Neural crest cell (in vitro differentiated cells): Measurements from ENCODE around the gene OVOL3. TPM values are rescaled to one million over a fixed set of nuclear protein-coding genes. Genes with fewer than 3 reads are reported as not detected.

Experiments
- DNase-seq: peaks from one replicate; pipeline ENCODE4 v3.0.0; 2021; ENCODE audit warnings: low read depth, mixed read lengths, low spot score
- H3K27ac Mint-ChIP-seq: one replicate; pipeline ENCODE4 v1.8.0; 2021; ENCODE audit warnings: mild to moderate bottlenecking, mixed read lengths; ENCODE audit not compliant: unreplicated experiment
- H3K27me3 Mint-ChIP-seq: 2 replicates; pipeline ENCODE4 v1.8.0; 2021; ENCODE audit warnings: low read depth, mild to moderate bottlenecking, mixed read lengths
- H3K36me3 Mint-ChIP-seq: 2 replicates; pipeline ENCODE4 v1.8.0; 2021; ENCODE audit warnings: low read depth, mild to moderate bottlenecking, mixed read lengths
- H3K4me1 Mint-ChIP-seq: 2 replicates; pipeline ENCODE4 v1.8.0; 2021; ENCODE audit warnings: mixed read lengths
- H3K4me3 Mint-ChIP-seq: one replicate; pipeline ENCODE4 v1.8.0; 2021; ENCODE audit warnings: mild to moderate bottlenecking, mixed read lengths
- H3K9me3 Mint-ChIP-seq: 2 replicates; pipeline ENCODE4 v1.8.0; 2021; ENCODE audit warnings: mixed read lengths
- total RNA-seq: library from RNA; stranded (reverse); gene quantifications from 2 replicates; pipeline ENCODE4 v1.2.1, GENCODE V29; 2021
- TF ChIP-seq, protein P1 (sequence below): fragments of 200-600 bp; sonication (generic); conservative IDR thresholded peaks from 2 replicates; pipeline ENCODE4 v1.5.0; 2021; ENCODE audit warnings: antibody characterized with exemption, mild to moderate bottlenecking

OVOL3 gene
- total RNA-seq, 1 donor from 2014 or later: not detected

DNA sequence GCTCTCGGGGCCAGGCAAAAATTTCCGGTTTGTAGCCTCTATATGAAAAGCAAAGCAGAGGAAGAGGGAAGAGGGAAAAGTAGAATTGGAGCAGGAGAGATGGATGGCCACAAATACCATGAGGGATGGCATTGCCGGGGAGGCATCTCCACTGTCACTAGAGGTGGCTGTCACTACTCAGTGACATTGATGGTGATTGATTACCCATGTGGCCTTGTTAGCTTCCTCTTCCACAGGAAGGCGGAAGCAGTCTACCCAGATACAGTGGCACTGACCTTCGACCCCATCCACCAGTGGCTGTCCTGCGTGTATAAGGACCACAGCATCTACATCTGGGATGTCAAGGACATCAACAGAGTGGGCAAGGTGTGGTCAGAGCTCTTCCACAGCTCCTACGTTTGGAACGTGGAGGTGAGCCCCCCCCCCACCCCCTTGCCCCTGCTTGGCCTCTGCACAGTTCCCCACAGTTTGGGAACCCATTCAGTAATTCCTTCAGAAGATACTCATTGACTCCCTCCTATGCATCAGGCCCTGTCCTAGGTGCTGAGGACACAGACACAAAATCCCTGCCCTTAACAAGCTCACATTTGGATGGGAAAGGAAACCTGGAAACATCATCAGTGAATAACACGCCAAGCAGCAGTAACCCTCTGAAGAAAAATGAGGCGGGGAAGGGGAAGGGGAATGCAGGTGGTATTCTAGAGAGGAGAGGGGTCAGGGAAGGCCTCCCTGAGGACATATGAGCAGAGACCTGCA, 37.6 kb upstream of the OVOL3 start:
- no peak overlapping the region for H3K4me3 Mint-ChIP-seq
- no peaks in the 10 kb centered on the region for H3K4me1 Mint-ChIP-seq
- H3K9me3 Mint-ChIP-seq: no peaks in the 10 kb centered on the region
- no peak overlapping the region for H3K27ac Mint-ChIP-seq
- DNase-seq: no peak
- H3K36me3 Mint-ChIP-seq: peaks cover 19% of the 10 kb centered on the region
- TF ChIP-seq, protein P1, sequence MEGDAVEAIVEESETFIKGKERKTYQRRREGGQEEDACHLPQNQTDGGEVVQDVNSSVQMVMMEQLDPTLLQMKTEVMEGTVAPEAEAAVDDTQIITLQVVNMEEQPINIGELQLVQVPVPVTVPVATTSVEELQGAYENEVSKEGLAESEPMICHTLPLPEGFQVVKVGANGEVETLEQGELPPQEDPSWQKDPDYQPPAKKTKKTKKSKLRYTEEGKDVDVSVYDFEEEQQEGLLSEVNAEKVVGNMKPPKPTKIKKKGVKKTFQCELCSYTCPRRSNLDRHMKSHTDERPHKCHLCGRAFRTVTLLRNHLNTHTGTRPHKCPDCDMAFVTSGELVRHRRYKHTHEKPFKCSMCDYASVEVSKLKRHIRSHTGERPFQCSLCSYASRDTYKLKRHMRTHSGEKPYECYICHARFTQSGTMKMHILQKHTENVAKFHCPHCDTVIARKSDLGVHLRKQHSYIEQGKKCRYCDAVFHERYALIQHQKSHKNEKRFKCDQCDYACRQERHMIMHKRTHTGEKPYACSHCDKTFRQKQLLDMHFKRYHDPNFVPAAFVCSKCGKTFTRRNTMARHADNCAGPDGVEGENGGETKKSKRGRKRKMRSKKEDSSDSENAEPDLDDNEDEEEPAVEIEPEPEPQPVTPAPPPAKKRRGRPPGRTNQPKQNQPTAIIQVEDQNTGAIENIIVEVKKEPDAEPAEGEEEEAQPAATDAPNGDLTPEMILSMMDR: no peak
- no peaks in the 10 kb centered on the region for H3K27me3 Mint-ChIP-seq

DNA sequence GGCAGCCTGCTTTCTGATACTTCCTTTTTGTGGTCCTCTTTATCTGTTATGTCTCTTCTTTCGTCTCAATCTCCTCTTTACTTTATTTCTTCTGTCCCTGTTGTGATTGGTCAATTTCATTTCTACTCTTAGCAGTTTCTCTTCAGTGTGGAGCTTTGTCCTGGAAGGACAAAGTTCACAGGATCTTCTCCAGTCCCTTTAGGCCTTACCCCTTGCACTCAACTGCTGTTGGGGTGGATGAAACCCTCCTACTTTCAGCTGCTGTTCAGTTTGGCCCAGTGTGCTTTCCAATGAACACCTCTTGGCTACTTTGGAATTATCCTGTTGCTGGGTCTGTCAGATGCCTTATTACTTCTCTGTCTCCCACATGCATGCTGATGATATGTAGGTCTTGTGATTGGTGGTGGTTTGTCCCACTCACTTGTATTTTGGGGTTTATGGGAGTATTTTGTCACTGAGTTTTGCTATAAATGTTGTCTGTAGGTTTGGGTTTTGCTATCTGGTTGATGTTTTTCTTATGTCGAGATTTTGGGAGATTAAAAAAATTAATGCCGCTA, 31.5 kb upstream of the OVOL3 start:
- no peak for DNase-seq
- Mint-ChIP-seq H3K9me3 (no peaks in the 10 kb centered on the region), H3K36me3 (peaks cover 13% of the 10 kb centered on the region), H3K27ac (no peak overlapping the region), H3K4me3 (no peak overlapping the region), H3K27me3 (no peaks in the 10 kb centered on the region), H3K4me1 (no peaks in the 10 kb centered on the region)
- TF ChIP-seq, protein P1: no peak

DNA sequence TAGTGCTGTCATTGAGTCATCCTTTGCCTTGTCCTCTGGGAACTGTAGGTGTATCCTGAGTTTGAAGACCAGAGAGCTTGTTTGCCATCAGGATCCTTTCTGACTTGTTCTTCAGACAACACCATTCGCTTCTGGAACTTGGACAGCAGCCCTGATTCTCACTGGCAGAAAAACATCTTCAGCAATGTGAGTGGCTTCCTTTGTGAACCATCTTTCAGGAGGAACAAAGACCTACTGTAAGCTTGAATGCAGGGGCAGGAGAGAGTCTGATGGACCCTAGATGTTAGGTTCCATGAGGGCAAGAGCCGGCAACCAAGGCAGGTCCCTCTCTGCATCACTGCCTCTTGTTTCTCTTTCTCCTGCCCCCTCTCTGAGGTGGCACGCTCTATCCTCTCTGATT, 29.6 kb upstream of the OVOL3 start:
- H3K27me3 Mint-ChIP-seq: no peaks in the 10 kb centered on the region
- no peaks in the 10 kb centered on the region for H3K4me1 Mint-ChIP-seq
- TF ChIP-seq, protein P1: no peak
- no peak for DNase-seq
- H3K27ac Mint-ChIP-seq: no peak overlapping the region
- peaks cover 12% of the 10 kb centered on the region for H3K36me3 Mint-ChIP-seq
- H3K4me3 Mint-ChIP-seq: no peak overlapping the region
- H3K9me3 Mint-ChIP-seq: no peaks in the 10 kb centered on the region

DNA sequence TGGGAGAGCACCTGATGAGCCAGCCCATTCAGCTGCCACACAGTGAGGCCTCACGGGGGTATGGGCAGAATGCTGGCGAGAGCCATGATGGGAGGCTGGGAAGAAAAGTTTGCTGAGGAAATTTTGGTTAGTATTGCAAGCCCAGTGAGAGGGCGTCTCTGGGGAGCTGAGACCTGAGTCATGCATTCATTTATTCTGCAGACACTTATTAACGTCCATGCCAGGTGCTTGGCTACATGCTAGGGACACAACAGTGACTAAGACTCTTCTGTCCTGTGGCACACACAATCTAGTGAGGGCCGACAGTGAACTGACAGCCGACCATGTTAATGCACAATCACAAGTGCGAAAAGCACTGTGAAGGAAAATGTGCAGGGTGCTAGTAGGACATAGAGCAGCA, 29.0 kb upstream of the OVOL3 start:
- Mint-ChIP-seq H3K4me1 (no peaks in the 10 kb centered on the region), H3K36me3 (peaks cover 12% of the 10 kb centered on the region), H3K9me3 (no peaks in the 10 kb centered on the region), H3K27me3 (no peaks in the 10 kb centered on the region), H3K27ac (no peak overlapping the region), H3K4me3 (no peak overlapping the region)
- TF ChIP-seq, protein P1: no peak
- no peak for DNase-seq

DNA sequence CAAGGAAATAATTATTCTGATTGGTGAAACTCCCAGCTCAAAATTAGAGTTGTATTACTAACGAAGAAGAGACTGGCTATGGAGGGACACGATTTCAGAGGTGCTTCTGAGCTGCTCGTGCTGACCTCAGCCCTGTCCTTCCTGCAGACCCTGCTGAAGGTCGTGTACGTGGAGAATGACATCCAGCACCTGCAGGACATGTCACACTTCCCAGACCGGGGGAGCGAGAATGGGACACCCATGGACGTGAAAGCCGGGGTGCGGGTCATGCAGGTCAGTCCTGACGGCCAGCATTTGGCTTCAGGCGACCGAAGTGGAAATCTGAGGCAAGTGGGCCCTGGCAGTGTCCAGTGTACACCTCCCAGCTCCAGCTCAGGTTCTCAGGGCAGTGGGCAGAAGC, 28.0 kb upstream of the OVOL3 start:
- TF ChIP-seq, protein P1: no peak
- Mint-ChIP-seq H3K27me3 (no peaks in the 10 kb centered on the region), H3K27ac (no peak overlapping the region), H3K4me1 (no peaks in the 10 kb centered on the region), H3K4me3 (no peak overlapping the region), H3K36me3 (peaks cover 12% of the 10 kb centered on the region), H3K9me3 (no peaks in the 10 kb centered on the region)
- no peak for DNase-seq
